ENCODE measurements around the gene RBM19.
"Not testable (repeated sequence)": the region's sequence is repeated elsewhere in the genome, so short reads cannot be mapped to it uniquely, and the experiment has no call there.

RBM19 gene

GRCh38 chr12:113826805-113827538 lies 139.2 kb downstream of the RBM19 start:
- DNase-seq = no peak

DNA sequence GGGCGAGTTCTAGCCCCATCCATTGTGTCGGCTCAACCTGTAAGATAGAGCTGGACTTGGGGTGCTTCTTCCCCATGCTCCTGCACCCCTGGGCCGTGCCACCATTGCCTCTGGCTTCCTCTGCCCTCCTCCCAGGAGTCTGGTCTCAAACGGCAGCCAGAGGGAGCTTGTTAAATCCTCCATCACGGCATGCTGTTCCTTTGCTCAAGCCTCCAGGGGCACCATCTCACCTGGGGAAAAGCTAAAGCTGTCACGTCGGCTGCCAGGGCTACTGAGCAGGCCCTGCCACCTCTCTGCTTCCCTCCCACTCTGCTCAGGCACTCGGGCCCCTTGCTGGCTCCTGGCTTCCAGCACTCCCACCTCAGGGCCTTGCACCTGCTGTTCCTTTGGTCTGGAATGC lies 140.4 kb downstream of the RBM19 start:
- DNase-seq = no peak

DNA sequence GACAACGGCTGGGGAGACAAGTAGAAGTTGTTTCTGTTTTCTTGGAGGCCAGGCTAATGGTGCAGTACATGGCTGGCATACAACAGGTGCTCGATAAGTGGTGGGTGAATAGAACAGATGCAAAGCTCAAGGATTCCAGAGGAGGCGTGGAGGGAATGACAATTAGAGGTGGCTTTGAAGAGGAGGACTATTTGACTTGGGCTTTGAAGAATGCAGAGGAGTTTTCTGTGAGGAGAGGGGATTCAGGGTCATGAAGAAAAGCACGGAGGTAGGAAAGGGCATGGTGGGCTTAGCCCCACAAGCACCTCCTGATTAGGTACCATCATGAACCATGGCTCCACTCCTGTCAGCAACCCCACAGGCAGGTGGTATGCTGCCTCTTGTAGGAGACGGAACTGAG lies 142.3 kb downstream of the RBM19 start:
- no peak for DNase-seq

GRCh38 chr12:113823016-113823415 lies 143.1 kb downstream of the RBM19 start:
- DNase-seq = no peak

GRCh38 chr12:113820842-113821241 lies 145.3 kb downstream of the RBM19 start:
- no peak for DNase-seq

DNA sequence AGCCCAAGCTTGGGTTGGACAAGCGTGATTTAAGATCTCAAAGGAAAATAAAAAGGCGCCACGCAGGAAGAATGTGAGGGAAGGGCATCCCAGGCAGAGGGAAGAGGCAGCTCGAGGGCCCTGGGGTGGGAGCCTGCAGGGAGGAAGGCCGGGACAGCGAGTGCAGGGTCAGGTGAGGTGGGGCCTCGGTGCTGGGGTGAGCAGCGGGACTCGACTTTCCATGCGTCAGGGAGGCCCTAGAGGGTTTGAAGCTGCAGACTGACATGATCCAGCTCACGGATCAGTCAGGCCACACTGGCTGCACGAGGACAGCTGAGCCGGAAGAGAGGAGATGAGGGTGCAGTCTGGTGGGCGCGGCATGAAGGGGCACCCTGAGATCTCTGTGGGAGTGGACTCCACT lies 145.8 kb downstream of the RBM19 start:
- DNase-seq = no peak

DNA sequence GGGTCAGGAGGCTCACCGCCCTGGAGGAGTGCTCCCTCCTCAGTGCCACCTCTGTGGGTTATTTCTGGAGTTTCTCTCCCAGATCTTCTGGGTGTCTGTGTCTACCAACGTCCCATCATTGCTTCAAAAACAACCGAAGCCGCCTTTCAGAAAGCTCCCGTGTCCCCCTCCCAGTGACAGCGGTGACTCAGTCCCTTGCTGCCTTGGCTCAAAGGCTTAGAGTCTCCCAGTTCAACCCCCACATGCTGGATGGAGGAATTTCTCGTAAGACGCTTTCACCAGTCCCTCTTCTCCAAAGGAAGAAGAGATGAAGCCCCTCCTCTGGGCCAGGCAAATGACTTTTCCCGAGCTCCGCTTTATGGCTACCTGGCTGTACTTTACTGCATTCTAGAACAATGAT lies 146.6 kb downstream of the RBM19 start:
- DNase-seq = no peak

GRCh38 chr12:113818833-113819232 lies 147.3 kb downstream of the RBM19 start:
- DNase-seq = no peak

- DNase-seq = no peak
These were observed 147.8 kb downstream of the RBM19 start for GRCh38 chr12:113818283-113818682.

- no peak for DNase-seq
These were observed 149.3 kb downstream of the RBM19 start for GRCh38 chr12:113816866-113817265.

- no peak for DNase-seq
These were observed 151.1 kb downstream of the RBM19 start for GRCh38 chr12:113815031-113815430.

GRCh38 chr12:113813229-113813541 lies 152.9 kb downstream of the RBM19 start:
- DNase-seq = no peak

DNA sequence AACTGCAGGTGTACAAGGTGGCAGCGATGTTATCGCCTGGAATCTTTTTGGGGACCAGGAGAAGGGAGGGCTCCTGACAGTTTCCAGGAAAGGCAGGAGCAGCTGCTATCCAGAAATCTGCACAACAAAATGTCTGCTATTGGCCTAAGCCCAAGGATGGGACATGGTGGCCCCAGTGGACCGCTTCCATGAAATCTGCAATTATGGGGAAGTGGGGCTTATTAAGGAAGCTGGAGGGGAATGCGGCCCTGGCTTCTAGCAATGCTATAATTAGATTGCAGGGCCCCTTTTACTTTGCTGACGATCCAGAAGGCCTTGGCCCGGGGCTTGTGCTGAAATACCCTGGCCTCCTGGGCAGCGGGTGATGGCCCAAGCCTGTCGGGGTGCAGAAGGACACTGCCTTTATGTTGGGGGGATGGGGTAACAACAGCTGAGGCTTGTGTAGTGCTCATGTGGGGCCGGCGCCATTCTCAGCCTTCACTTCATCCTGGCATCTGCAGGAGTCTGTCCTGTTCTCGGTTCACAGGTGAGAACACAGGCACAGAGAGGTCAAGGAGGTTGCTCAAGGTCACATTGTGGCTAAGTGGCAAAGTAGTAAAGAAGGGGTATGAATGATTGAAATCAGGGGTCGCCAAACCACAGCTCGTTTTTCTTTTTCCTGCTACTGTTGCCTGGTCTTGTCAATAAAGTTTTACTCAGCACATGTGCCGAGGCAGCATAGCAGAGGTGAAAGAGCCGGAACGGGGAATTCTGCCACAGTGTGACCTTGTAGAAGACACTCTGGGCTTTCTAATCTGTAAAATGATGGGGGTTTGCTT lies 153.5 kb downstream of the RBM19 start:
- DNase-seq = no peak

DNA sequence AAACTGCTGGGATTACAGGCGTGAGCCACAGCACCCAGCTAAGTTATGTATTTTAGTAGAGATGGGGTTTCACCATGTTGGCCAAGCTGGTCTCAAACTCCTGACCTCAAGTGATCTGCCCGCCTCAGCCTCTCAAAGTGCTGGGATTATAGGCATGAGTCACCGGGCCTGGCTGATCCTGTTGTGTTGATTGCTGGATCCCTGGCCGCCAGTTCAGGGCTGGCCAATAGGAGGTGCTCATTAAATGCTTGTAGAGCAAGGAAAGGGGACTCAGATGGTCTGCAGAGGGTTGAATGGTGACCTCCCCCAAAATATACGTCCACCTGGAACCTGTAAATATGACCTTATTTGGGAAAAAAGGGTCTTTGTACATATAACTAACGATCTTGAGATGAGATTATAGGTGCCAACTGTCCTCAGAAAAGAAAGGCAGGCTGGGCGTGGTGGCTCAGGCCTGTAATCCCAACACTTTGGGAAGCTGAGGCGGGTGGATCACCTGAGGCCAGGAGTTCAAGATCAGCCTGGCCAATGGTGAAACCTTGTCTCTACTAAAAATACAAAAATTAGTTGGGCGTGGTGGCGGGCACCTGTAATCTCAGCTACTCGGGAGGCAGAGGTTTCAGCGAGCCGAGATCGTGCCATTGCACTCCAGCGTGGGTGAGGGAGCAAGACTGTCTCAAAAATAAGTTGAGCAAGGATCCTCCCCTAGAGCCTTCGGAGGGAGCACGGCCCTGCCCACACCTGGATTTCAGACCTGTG lies 156.5 kb downstream of the RBM19 start:
- not testable (repeated sequence) for DNase-seq

DNA sequence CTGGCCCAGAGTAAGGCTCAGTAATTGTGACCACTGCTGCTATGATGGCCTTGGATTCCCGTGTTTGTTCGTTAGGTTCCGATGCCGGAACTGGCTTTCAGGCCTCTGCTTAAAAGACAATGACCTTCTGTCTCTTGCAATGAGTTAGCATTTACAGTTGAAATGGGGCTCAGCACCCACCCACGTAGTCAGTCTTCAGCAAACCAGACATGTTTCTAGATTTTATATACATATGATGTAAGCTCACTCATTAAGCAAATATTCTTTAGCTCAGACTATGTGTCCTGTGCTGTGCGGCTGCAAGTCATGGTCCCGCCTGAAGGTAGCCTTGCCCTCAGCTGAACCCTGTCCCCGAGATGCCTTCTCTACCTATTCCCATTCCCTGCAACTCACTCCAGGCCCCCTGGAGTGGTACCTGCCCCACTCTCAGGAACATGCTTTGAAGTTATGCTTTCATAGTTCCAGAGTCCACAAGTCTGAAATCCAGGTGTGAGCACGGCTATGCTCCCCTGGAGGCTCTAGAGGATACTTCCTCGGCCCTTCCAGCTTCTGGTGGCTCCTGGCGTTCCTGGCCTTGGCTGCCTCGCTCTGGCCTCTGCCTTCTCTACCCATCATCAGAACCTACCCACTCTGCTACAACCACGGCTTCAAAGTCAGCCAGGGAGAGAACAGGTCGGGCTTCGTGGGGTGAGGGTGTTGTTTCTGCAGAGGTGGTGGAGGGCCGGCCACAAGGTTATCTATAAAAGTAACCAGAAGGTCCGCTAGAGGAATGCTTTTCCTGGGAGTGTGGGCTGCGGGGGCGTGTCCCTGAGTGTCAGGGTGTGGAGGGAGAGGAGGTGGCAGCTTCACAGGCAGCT lies 157.8 kb downstream of the RBM19 start:
- no peak for DNase-seq

DNA sequence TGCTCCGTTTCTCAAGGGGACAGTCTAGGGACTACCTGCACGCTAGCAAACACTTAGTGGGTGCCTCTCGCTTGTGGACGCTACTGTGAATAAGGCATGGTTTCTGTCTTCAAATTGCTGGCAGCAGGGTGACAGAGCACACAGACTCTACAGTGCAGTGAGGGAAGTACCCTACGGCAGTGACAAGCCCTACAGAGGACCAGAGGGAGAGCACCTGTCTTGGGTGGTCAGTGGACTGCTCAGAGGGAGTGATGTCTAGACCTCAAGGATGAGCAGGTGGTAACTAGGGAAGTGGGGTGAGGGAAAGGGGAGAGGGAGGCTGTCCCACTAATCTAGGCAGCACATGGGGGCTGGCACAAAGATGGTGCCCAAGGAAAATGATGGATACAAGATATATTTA lies 160.5 kb downstream of the RBM19 start:
- no peak for DNase-seq

GRCh38 chr12:113804961-113805600 lies 161.0 kb downstream of the RBM19 start:
- no peak for DNase-seq

DNA sequence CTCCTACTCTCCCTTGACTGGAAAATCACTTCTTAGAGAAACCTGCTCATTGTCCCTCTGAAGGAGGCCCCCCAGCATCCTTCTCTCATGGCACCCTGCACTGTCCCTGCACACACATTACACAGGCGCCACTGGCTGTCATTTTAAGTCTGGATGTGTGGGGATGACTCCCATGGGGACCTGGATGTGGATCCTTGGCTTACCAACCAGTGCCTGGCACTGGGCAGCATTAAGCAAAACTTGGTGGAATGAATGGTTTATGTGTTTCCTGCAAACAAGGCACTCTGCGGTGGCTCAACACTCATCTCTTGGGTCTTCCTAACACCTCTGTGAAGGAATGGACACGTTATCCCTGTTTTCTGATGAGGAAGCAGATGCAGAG lies 162.4 kb downstream of the RBM19 start:
- DNase-seq = no peak

- no peak for DNase-seq
These were observed 163.0 kb downstream of the RBM19 start for GRCh38 chr12:113802966-113803758.

GRCh38 chr12:113802000-113802749 lies 163.9 kb downstream of the RBM19 start:
- no peak for DNase-seq

DNA sequence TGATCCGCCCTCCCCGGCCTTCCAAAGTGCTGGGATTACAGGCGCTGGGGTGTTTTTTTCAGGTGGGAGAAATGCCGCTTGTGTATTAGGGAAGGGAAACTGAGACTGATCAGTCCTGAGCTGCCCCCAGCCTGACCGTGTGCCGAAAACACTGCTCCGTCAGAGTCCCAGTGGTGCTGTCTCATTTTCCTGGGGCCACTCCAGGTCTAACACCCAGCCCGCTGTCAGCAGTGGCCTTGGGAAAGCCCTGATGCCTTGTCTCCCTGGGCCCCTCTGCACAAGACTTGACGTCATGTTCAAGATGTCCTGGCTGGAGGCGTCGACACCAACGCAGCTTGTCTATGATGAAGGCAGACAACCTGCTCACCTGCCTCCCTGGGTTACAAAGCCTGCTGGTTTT lies 165.9 kb downstream of the RBM19 start:
- no peak for DNase-seq

Measured in activated naive CD4-positive, alpha-beta T cell treated with Interleukin-2 at 50 U/mL for 16 hours (primary cell).